ENCODE data around the gene CDH13. TPM values are rescaled to one million over a fixed set of nuclear protein-coding genes. Genes with fewer than 3 reads are reported as not detected.

CDH13 gene
- 0.56 and 0.79 TPM in 2 replicates for total RNA-seq (2014; rRNA removed; shearing (Covaris generic); ENCODE audit: low replicate concordance)

DNA sequence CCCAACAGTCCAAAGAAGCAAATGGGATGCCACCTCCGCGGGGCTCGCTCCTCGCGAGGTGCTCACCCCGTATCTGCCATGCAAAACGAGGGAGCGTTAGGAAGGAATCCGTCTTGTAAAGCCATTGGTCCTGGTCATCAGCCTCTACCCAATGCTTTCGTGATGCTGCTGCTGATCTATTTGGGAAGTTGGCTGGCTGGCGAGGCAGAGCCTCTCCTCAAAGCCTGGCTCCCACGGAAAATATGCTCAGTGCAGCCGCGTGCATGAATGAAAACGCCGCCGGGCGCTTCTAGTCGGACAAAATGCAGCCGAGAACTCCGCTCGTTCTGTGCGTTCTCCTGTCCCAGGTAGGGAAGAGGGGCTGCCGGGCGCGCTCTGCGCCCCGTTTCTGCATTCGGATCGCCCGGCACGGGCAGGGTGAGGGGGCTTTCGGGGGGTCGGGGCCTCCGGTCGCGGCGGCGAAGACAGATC lies at the start of gene CDH13:
Gene CDH13 (plus strand): TSS at position 179 of the 471 bp plus-strand sequence.
- H3K9me3 ChIP-seq (ENCODE audit: low read length) = no peaks in the 10 kb centered on the region
- no peak for DNase-seq
- no peaks in the 10 kb centered on the region for H3K4me1 ChIP-seq (ENCODE audit: low read length)
- H3K4me2 ChIP-seq (ENCODE audit: low read depth, low read length, poor library complexity, severe bottlenecking) = no peak within 1 kb of the TSS
- no peaks in the 10 kb centered on the region for H3K36me3 ChIP-seq (ENCODE audit: insufficient read depth, low read length)
- no peak within 1 kb of the TSS for H3K9ac ChIP-seq (ENCODE audit: low read length)
- no peak within 1 kb of the TSS for H2AFZ ChIP-seq (ENCODE audit: low read length)
- no peak within 1 kb of the TSS for H3K27ac ChIP-seq (ENCODE audit: low read length)
- H3K27me3 ChIP-seq (ENCODE audit: low read length) = no peaks in the 10 kb centered on the region
- H4K20me1 ChIP-seq (ENCODE audit: insufficient read depth, low read depth, low read length) = no peaks in the 10 kb centered on the region
- no peaks in the 10 kb centered on the region for H3K79me2 ChIP-seq (ENCODE audit: low read length)
- H3K4me3 ChIP-seq (ENCODE audit: low read length) = no peak within 1 kb of the TSS
- no peaks in the 10 kb centered on the region for H3K9me2 ChIP-seq (replicated peaks; ENCODE audit: insufficient read depth, low read length)

DNA sequence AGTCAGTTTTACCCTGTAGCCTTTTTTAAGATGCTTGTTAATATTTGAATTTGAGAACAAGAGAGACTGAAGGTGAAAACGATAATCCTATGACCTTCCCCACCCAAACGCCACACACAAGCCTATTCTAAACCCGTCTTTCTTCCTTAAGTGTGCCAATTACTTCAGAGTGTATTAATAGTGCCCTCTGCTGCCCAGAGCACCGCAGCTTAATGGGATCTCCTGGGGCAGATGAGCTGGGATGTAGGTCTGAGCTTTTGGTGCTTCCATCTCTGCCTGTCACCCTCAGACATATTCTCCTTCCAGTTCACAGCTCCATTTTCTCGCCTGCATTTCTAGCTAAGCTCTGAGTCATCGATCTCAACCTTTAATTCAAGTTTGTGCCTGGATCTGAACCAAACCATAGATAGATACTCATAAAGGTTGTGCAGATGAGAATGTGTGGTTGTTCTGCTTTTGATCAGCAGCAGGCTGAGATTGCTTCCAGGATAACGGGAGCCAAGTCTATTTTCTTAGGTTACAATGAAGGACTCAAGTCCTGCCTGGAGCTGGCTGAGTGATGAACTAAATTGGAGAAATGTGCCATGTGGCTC lies 46.4 kb upstream of the CDH13 start:
- no peak overlapping the region for H2AFZ ChIP-seq (ENCODE audit: low read length)
- H3K27ac ChIP-seq (ENCODE audit: low read length) = no peak overlapping the region
- no peaks in the 10 kb centered on the region for H3K4me1 ChIP-seq (ENCODE audit: low read length)
- H3K9me3 ChIP-seq (ENCODE audit: low read length) = no peaks in the 10 kb centered on the region
- peak; percentile 65 for DNase-seq
- no peak overlapping the region for H3K4me3 ChIP-seq (ENCODE audit: low read length)
- H3K9me2 ChIP-seq (replicated peaks; ENCODE audit: insufficient read depth, low read length) = no peaks in the 10 kb centered on the region
- no peaks in the 10 kb centered on the region for H3K79me2 ChIP-seq (ENCODE audit: low read length)
- no peak overlapping the region for H3K4me2 ChIP-seq (ENCODE audit: low read depth, low read length, poor library complexity, severe bottlenecking)
- no peaks in the 10 kb centered on the region for H3K36me3 ChIP-seq (ENCODE audit: insufficient read depth, low read length)
- H3K27me3 ChIP-seq (ENCODE audit: low read length) = no peaks in the 10 kb centered on the region
- no peaks in the 10 kb centered on the region for H4K20me1 ChIP-seq (ENCODE audit: insufficient read depth, low read depth, low read length)
- H3K9ac ChIP-seq (ENCODE audit: low read length) = no peak overlapping the region

DNA sequence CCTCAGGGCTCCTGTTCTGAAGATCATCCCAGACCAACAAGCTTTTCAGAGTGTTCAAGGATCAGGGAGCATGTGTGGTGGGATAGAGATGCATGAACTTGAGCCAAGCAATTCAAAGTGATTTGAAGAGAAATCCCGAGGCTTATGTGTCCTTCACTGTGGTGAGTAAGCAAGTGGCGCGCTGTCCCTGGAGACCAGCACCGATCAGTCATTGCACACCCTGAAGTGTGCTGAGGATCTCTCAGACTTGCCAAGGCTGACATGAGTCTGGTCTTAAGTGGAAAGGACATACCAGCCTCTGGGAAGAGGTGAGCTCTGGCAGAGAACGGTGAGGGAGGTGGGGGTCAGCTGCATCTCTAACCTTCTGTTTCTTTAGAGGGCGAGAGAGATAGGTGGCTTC lies 43.8 kb upstream of the CDH13 start:
- H3K4me1 ChIP-seq (ENCODE audit: low read length) = no peaks in the 10 kb centered on the region
- H2AFZ ChIP-seq (ENCODE audit: low read length) = no peak overlapping the region
- H3K9ac ChIP-seq (ENCODE audit: low read length) = no peak overlapping the region
- no peaks in the 10 kb centered on the region for H3K9me3 ChIP-seq (ENCODE audit: low read length)
- no peaks in the 10 kb centered on the region for H4K20me1 ChIP-seq (ENCODE audit: insufficient read depth, low read depth, low read length)
- no peaks in the 10 kb centered on the region for H3K79me2 ChIP-seq (ENCODE audit: low read length)
- no peaks in the 10 kb centered on the region for H3K27me3 ChIP-seq (ENCODE audit: low read length)
- H3K36me3 ChIP-seq (ENCODE audit: insufficient read depth, low read length) = no peaks in the 10 kb centered on the region
- no peak overlapping the region for H3K4me2 ChIP-seq (ENCODE audit: low read depth, low read length, poor library complexity, severe bottlenecking)
- H3K4me3 ChIP-seq (ENCODE audit: low read length) = no peak overlapping the region
- H3K9me2 ChIP-seq (replicated peaks; ENCODE audit: insufficient read depth, low read length) = no peaks in the 10 kb centered on the region
- H3K27ac ChIP-seq (ENCODE audit: low read length) = no peak overlapping the region
- no peak for DNase-seq

DNA sequence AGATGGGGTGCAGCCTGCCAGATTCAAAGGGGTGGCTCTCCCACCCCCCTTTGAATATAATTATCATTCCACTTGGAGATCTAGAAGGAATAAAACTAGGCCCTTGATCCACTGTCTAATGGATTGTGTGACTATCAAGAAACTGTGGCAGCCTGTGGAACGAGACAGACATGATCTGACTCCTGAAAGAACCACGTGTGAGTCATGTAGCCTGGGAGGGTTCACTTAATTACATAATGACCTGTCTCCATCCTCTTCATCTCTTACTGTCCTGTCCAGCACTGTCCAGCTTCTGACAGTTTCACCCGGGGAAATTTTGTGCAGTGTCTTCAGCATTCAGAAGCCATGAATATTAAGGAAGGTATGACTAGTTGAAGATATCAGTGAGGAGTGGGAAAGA lies 43.3 kb upstream of the CDH13 start:
- Histone ChIP-seq H3K79me2 (ENCODE audit: low read length) (no peaks in the 10 kb centered on the region), H3K27me3 (ENCODE audit: low read length) (no peaks in the 10 kb centered on the region), H3K9me3 (ENCODE audit: low read length) (no peaks in the 10 kb centered on the region), H3K9me2 (replicated peaks; ENCODE audit: insufficient read depth, low read length) (no peaks in the 10 kb centered on the region), H3K27ac (ENCODE audit: low read length) (no peak overlapping the region), H2AFZ (ENCODE audit: low read length) (no peak overlapping the region), H3K4me2 (ENCODE audit: low read depth, low read length, poor library complexity, severe bottlenecking) (no peak overlapping the region), H3K4me1 (ENCODE audit: low read length) (no peaks in the 10 kb centered on the region), H3K9ac (ENCODE audit: low read length) (no peak overlapping the region), H4K20me1 (ENCODE audit: insufficient read depth, low read depth, low read length) (no peaks in the 10 kb centered on the region), H3K36me3 (ENCODE audit: insufficient read depth, low read length) (no peaks in the 10 kb centered on the region), H3K4me3 (ENCODE audit: low read length) (no peak overlapping the region)
- no peak for DNase-seq

DNA sequence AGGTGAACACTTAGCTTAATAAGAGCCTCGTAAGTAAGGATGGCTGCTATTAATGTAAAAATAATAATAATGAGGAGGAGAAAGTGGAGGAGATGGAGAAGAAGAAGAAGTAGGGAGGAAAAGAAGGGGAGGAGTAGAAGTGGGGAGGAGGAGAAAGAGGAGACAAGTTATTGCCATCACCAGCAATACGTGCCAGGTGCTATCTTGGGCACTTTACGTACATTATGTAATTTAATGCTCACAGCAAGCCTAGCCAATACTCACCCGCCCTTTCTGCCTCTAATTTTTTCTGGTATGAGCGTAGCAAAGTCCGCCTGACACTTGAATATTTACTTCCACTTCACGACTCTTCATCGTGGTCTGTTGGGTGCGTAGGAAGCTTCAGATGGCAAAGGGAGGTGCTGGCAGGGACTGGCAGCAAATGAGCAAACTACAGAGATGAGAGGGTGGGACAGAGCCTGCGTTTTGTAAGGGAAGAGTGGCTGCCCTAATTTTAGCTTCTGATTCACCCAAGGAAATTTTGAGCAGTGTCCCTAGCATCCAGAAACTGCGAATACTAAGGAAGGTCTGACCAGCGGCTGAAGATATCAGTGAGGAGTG lies 42.1 kb upstream of the CDH13 start:
- H3K9ac ChIP-seq (ENCODE audit: low read length) = no peak overlapping the region
- H3K4me3 ChIP-seq (ENCODE audit: low read length) = no peak overlapping the region
- no peak overlapping the region for H2AFZ ChIP-seq (ENCODE audit: low read length)
- H3K4me2 ChIP-seq (ENCODE audit: low read depth, low read length, poor library complexity, severe bottlenecking) = no peak overlapping the region
- H3K9me2 ChIP-seq (replicated peaks; ENCODE audit: insufficient read depth, low read length) = no peaks in the 10 kb centered on the region
- no peaks in the 10 kb centered on the region for H3K9me3 ChIP-seq (ENCODE audit: low read length)
- H3K27me3 ChIP-seq (ENCODE audit: low read length) = no peaks in the 10 kb centered on the region
- H4K20me1 ChIP-seq (ENCODE audit: insufficient read depth, low read depth, low read length) = no peaks in the 10 kb centered on the region
- no peak overlapping the region for H3K27ac ChIP-seq (ENCODE audit: low read length)
- DNase-seq = no peak
- H3K36me3 ChIP-seq (ENCODE audit: insufficient read depth, low read length) = no peaks in the 10 kb centered on the region
- no peaks in the 10 kb centered on the region for H3K79me2 ChIP-seq (ENCODE audit: low read length)
- H3K4me1 ChIP-seq (ENCODE audit: low read length) = no peaks in the 10 kb centered on the region

DNA sequence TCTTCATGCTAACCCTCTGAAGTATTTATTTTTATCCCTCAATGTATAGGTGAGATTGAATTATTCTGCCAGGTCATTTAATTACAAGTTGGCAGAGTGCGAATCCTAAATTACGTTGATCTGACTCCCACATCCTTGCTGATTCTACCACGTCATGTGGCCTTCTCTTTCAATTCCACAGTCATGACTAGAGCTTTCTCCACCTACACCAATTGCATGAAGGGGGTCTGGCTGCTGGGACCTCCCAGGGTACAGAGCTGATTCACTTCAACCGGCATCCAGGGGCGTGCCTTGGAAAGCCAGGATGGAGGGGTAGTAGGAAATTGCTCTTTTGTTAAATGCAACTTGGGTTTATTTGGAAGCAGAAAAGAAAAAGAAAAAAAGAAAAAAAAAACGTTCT lies 41.1 kb upstream of the CDH13 start:
- Histone ChIP-seq H2AFZ (ENCODE audit: low read length) (no peak overlapping the region), H3K79me2 (ENCODE audit: low read length) (no peaks in the 10 kb centered on the region), H3K4me3 (ENCODE audit: low read length) (no peak overlapping the region), H4K20me1 (ENCODE audit: insufficient read depth, low read depth, low read length) (no peaks in the 10 kb centered on the region), H3K27ac (ENCODE audit: low read length) (no peak overlapping the region), H3K4me1 (ENCODE audit: low read length) (no peaks in the 10 kb centered on the region), H3K9me2 (replicated peaks; ENCODE audit: insufficient read depth, low read length) (no peaks in the 10 kb centered on the region), H3K9ac (ENCODE audit: low read length) (no peak overlapping the region), H3K27me3 (ENCODE audit: low read length) (no peaks in the 10 kb centered on the region), H3K36me3 (ENCODE audit: insufficient read depth, low read length) (no peaks in the 10 kb centered on the region), H3K4me2 (ENCODE audit: low read depth, low read length, poor library complexity, severe bottlenecking) (no peak overlapping the region), H3K9me3 (ENCODE audit: low read length) (no peaks in the 10 kb centered on the region)
- no peak for DNase-seq

DNA sequence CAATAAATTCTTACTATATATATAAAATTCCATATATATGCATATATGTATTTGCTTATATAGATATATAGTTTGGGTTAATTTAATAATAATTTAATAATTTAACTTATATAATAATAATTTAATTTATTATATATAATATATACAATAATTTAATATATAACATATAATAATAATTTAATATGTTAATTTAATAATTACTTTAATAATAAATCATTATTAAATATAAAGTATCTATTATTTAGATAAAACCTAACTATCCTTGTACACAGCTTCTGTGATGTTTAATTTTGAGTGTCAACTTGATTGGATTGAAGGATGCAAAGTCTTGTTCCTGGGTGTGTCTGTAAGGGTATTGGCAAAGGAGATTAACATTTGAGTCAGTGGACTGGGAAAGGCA lies 40.6 kb upstream of the CDH13 start:
- Histone ChIP-seq H3K9me2 (replicated peaks; ENCODE audit: insufficient read depth, low read length) (no peaks in the 10 kb centered on the region), H3K4me2 (ENCODE audit: low read depth, low read length, poor library complexity, severe bottlenecking) (no peak overlapping the region), H2AFZ (ENCODE audit: low read length) (no peak overlapping the region), H3K9ac (ENCODE audit: low read length) (no peak overlapping the region), H3K27ac (ENCODE audit: low read length) (no peak overlapping the region), H3K4me1 (ENCODE audit: low read length) (no peaks in the 10 kb centered on the region), H3K79me2 (ENCODE audit: low read length) (no peaks in the 10 kb centered on the region), H4K20me1 (ENCODE audit: insufficient read depth, low read depth, low read length) (no peaks in the 10 kb centered on the region), H3K4me3 (ENCODE audit: low read length) (no peak overlapping the region), H3K9me3 (ENCODE audit: low read length) (no peaks in the 10 kb centered on the region), H3K36me3 (ENCODE audit: insufficient read depth, low read length) (no peaks in the 10 kb centered on the region), H3K27me3 (ENCODE audit: low read length) (no peaks in the 10 kb centered on the region)
- DNase-seq = no peak

DNA sequence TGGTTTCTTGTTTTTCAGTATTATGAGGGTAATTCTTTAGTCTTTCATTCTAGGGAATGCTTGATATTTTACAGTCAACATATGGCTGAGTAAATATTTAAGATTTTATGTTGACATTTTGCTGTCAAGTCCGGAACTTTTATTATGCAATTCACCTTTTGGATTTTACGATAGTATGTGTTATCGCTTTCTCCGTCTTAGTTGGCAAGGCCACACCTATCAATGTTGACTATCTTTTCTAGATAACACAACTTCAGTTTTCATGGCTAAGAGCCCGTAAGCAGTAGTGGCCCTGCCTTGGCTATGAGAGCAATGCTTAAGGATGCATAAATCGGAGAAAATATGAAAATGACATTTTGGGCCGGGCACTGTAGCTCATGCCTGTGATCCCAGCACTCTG lies 39.5 kb upstream of the CDH13 start:
- Histone ChIP-seq H3K27ac (ENCODE audit: low read length) (no peak overlapping the region), H3K4me2 (ENCODE audit: low read depth, low read length, poor library complexity, severe bottlenecking) (no peak overlapping the region), H3K27me3 (ENCODE audit: low read length) (no peaks in the 10 kb centered on the region), H3K9ac (ENCODE audit: low read length) (no peak overlapping the region), H3K4me3 (ENCODE audit: low read length) (no peak overlapping the region), H3K36me3 (ENCODE audit: insufficient read depth, low read length) (no peaks in the 10 kb centered on the region), H2AFZ (ENCODE audit: low read length) (no peak overlapping the region), H3K79me2 (ENCODE audit: low read length) (no peaks in the 10 kb centered on the region), H4K20me1 (ENCODE audit: insufficient read depth, low read depth, low read length) (no peaks in the 10 kb centered on the region), H3K9me3 (ENCODE audit: low read length) (no peaks in the 10 kb centered on the region), H3K4me1 (ENCODE audit: low read length) (no peaks in the 10 kb centered on the region), H3K9me2 (replicated peaks; ENCODE audit: insufficient read depth, low read length) (no peaks in the 10 kb centered on the region)
- DNase-seq = no peak
